ENCODE measurements around the gene RPS29.

RPS29 gene

DNA sequence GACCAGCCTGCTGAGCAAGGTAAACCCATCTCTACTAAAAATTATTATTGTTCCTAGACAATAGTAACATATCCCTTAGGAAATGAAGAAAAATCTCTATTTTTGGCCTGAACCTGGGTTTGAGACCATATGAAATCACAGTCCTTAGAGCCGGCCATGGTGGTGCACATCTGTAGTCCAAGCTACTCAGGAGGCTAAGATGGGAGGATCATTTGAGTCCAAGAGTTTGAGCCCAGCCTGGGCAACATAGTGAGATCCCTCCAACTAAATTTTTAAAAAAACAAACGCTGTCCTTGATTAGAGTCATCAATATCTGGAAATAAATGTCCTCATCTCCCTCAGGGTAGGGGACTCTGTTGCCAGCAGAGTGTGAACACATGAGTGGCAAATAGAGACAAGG is 34.6 kb downstream of the RPS29 start:
- Histone ChIP-seq H3K36me3 (no peaks in the 10 kb centered on the region), H3K27me3 (no peaks in the 10 kb centered on the region), H3K4me1 (ENCODE audit: control insufficient read depth in 1 of 2, insufficient read depth in 1 of 2, low read depth in 1 of 2, low read length in 1 of 2) (no peaks in the 10 kb centered on the region), H3K4me3 (ENCODE audit: low read depth in 1 of 2, low read length in 1 of 2) (no peak overlapping the region), H3K9me3 (no peaks in the 10 kb centered on the region), H3K27ac (no peak overlapping the region)
- TF ChIP-seq, protein P1, sequence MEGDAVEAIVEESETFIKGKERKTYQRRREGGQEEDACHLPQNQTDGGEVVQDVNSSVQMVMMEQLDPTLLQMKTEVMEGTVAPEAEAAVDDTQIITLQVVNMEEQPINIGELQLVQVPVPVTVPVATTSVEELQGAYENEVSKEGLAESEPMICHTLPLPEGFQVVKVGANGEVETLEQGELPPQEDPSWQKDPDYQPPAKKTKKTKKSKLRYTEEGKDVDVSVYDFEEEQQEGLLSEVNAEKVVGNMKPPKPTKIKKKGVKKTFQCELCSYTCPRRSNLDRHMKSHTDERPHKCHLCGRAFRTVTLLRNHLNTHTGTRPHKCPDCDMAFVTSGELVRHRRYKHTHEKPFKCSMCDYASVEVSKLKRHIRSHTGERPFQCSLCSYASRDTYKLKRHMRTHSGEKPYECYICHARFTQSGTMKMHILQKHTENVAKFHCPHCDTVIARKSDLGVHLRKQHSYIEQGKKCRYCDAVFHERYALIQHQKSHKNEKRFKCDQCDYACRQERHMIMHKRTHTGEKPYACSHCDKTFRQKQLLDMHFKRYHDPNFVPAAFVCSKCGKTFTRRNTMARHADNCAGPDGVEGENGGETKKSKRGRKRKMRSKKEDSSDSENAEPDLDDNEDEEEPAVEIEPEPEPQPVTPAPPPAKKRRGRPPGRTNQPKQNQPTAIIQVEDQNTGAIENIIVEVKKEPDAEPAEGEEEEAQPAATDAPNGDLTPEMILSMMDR (IDR thresholded peaks at IDR 0.05): no peak

DNA sequence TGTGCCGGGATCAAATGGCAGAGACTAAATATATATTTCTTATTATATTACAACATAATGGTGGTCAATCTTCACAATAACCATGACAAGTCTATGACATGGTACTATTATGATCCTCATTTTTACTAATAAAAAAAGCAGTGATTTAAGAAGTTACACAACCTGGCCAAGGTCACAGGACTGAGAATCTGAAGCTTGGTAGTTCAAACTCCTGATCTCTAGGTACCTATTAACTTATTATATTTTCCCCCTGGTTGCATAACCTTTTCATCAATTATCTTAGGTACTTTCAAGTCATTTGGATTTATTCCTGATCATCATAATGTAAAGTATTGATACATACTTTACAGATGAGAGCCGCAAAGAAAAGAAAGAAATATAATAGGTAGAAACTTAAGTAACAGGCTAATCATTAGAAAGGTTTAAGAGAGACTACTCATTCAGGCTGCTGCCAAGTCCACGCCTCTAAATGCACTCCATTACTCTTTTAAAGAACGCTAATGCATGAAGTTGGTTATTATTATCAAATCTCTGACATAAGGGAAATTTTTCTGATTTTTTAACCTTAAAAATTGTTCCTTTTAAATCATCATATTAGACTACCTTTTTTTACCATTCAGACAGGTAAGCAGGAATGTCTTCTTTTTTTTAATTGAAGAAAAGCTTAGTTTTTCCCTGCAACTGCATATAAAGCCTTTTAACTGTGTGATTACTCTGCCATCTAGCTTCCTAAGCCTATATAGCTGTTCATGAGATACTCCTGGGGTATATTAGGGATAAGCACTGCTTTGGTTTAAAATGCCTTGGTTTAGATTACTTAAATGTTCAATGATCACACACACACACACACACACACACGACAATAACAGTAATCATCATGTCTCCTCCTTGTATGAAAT is 35.6 kb downstream of the RPS29 start:
- Histone ChIP-seq H3K4me1 (ENCODE audit: control insufficient read depth in 1 of 2, insufficient read depth in 1 of 2, low read depth in 1 of 2, low read length in 1 of 2) (no peaks in the 10 kb centered on the region), H3K27ac (no peak overlapping the region), H3K27me3 (no peaks in the 10 kb centered on the region), H3K36me3 (no peaks in the 10 kb centered on the region), H3K9me3 (no peaks in the 10 kb centered on the region), H3K4me3 (ENCODE audit: low read depth in 1 of 2, low read length in 1 of 2) (no peak overlapping the region)
- TF ChIP-seq, protein P1 (IDR thresholded peaks at IDR 0.05): no peak

DNA sequence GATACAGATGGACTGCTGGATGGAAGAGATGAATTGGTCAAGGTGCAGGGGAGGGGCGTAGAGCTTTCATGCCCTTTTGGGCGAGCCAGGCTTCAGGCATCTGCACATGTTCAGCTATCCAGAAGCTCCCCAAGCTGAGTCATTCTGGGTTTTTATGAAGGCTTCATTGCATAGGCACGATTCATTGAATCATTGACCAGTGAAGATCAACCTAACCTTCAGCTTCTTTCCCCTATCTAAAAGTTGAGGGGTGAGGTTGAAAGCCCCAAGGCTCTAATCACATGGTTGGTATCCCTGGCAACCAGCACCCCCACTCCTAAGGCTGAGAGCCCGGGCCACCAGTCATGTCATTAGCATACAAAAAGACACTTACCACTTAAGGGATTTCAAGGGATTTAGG is 36.3 kb downstream of the RPS29 start:
- TF ChIP-seq, protein P1 (IDR thresholded peaks at IDR 0.05): no peak
- no peak overlapping the region for H3K4me3 ChIP-seq (ENCODE audit: low read depth in 1 of 2, low read length in 1 of 2)
- no peaks in the 10 kb centered on the region for H3K27me3 ChIP-seq
- no peak overlapping the region for H3K27ac ChIP-seq
- no peaks in the 10 kb centered on the region for H3K4me1 ChIP-seq (ENCODE audit: control insufficient read depth in 1 of 2, insufficient read depth in 1 of 2, low read depth in 1 of 2, low read length in 1 of 2)
- H3K36me3 ChIP-seq: no peaks in the 10 kb centered on the region
- no peaks in the 10 kb centered on the region for H3K9me3 ChIP-seq

DNA sequence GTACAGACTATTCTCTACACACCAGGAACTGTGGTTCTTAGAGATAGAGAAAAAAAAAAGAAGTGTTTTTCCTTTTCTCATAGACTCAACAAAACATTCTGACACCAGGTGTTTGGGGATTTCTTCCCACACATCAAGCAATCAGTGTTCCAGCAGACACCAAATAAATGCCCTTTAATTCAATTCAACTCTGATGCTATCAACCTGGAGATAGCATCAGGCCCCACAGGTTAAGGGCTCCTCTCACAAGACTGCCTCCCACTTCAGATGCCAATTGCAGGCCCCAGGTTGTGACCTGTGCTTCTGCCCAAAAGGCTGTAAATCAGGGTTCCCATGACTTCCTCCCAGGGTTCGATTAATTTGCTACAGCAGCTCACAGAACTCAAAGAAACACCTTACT is 36.7 kb downstream of the RPS29 start:
- Histone ChIP-seq H3K4me3 (ENCODE audit: low read depth in 1 of 2, low read length in 1 of 2) (no peak overlapping the region), H3K9me3 (no peaks in the 10 kb centered on the region), H3K4me1 (ENCODE audit: control insufficient read depth in 1 of 2, insufficient read depth in 1 of 2, low read depth in 1 of 2, low read length in 1 of 2) (no peaks in the 10 kb centered on the region), H3K36me3 (no peaks in the 10 kb centered on the region), H3K27me3 (no peaks in the 10 kb centered on the region), H3K27ac (no peak overlapping the region)
- TF ChIP-seq, protein P1 (IDR thresholded peaks at IDR 0.05): no peak

DNA sequence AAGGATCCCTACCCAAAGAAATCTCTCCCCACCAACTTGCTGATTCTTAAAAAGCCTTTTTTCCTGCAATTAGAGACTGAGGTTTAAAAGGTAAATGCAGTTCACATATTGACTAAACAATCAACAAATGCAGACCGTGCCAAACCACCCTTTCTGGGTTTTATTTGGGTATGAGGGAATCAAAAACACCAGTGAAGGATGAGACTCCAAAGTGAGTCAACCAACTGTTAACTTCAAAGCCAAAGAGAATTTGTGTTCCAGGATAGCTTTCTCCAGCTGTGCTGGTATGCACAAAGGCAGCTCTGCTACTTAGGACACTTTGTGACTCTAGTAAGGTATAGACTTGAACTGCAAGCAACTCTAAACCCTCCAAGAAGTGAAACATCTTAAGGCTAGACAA is 39.4 kb downstream of the RPS29 start:
- no peak overlapping the region for H3K4me3 ChIP-seq (ENCODE audit: low read depth in 1 of 2, low read length in 1 of 2)
- H3K27ac ChIP-seq: no peak overlapping the region
- H3K4me1 ChIP-seq (ENCODE audit: control insufficient read depth in 1 of 2, insufficient read depth in 1 of 2, low read depth in 1 of 2, low read length in 1 of 2): no peaks in the 10 kb centered on the region
- TF ChIP-seq, protein P1 (IDR thresholded peaks at IDR 0.05): no peak
- no peaks in the 10 kb centered on the region for H3K36me3 ChIP-seq
- H3K9me3 ChIP-seq: no peaks in the 10 kb centered on the region
- no peaks in the 10 kb centered on the region for H3K27me3 ChIP-seq

Data from neutrophil (primary cell).